Stomach (tissue), 4 donors: ENCODE data around the gene RAB26.

Experiments
- EP300 ChIP-seq: sonication (generic); formaldehyde crosslinking; IDR thresholded peaks from one replicate; pipeline ENCODE4 v1.6.1; 2017; ENCODE audit warnings: antibody characterized with exemption
- POLR2AphosphoS5 ChIP-seq, 3 donors: sonication (generic); formaldehyde crosslinking; IDR thresholded peaks; one replicate each; pipeline ENCODE4 v1.6.1; 2016; ENCODE audit warnings: antibody characterized with exemption in 3 of 3

DNA sequence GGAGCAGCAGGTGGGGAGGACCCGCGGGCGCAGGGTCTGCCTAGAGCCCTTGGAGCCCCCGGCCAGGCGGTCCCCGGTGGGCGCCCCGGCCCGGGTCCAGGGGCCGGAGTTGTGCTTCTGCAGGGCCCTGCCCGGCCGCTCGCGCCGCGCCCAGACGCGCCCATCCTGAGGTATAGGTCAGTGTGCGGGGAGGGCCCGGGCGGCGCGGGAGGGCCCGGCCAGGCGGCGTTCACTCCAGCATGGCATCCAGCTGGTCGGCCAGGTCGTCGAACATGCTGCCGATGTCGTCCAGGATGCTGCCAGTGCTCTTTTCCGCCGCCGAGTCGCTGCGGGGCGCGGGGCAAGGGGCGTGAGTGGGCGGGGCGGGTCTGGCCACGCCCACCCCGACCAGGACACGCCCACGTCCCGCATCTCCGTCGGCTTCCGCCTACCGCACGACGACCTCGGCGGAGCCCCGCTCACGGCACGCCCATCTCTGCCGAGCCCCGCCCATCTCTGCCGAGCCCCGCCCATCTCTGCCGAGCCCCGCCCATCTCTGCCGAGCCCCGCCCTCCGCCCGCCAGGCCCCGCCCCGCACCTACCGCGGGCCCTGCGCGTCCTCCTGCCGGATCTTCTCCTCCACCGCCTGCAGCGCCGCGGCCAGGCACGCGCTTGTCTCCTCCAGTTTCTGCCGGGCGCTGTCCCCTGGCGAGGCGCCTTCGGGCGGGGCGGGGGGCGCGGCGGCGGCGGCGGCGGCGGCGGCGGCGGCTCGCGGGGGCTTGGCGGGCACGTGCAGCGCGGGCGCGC lies 30.1 kb downstream of the RAB26 start:
- TF ChIP-seq EP300 (no peak), POLR2AphosphoS5 (IDR thresholded peaks at IDR 0.05) (no peak)
